Measurements from ENCODE around the gene TIMM44.

The TIMM44 gene

DNA sequence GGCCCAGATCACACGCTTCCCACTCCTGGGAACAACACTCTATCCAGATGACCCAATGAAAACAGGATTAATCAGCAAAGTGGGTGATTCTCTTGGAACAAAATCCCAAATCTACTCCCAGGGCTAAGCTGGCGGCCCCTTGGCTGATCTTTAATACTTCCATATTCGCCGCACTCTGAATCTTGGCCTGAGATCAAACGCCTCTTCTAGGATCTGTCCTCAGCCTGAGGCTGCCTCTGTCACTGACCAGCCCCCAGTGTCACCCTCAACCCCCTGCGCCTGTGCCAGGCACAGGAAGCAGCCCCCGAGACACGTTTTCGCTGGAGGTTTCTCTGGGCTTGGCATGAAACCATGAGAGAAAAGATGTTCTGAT lies 15.1 kb downstream of the TIMM44 start:
- TF ChIP-seq, protein P1, sequence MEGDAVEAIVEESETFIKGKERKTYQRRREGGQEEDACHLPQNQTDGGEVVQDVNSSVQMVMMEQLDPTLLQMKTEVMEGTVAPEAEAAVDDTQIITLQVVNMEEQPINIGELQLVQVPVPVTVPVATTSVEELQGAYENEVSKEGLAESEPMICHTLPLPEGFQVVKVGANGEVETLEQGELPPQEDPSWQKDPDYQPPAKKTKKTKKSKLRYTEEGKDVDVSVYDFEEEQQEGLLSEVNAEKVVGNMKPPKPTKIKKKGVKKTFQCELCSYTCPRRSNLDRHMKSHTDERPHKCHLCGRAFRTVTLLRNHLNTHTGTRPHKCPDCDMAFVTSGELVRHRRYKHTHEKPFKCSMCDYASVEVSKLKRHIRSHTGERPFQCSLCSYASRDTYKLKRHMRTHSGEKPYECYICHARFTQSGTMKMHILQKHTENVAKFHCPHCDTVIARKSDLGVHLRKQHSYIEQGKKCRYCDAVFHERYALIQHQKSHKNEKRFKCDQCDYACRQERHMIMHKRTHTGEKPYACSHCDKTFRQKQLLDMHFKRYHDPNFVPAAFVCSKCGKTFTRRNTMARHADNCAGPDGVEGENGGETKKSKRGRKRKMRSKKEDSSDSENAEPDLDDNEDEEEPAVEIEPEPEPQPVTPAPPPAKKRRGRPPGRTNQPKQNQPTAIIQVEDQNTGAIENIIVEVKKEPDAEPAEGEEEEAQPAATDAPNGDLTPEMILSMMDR (IDR thresholded peaks at IDR 0.05; ENCODE audit: low read depth, low read length): no peak
- H3K4me3 ChIP-seq (ENCODE audit: low read depth, low read length): no peak overlapping the region

DNA sequence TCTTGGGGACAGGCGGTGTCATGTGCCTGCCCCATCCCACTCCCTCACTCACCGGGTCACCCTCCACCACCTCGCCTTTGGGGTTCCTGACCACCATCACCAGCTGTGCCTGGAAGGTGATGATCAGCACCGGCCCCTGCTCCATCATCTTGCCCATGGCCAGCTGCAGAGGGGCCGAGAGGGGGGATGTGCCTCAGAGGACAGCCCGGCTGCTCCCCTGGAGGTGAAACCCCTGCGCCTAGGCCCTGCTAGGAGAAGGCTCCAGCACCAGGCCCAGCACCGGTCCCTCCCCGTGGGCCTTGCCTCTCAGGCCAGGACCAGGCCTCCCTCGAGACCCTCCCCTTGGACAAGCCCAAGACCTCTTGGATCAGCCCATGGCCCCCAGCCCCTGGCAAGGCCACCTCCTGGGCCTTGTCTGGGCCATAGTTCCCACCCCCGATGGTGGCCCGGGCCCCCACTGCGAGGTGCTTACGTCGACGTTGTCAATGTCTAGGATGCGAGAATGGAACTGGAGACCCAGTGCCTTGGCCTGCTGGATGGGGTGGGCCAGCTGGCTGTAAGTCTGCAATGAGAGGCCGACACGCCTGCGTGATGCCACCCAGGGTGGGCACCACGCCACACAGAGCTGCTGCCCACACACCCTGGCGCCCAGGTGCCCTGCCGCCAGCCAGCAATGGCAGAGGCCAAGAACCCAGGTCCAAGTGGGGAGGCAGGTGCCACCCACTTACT lies 15.7 kb downstream of the TIMM44 start:
- TF ChIP-seq, protein P1 (IDR thresholded peaks at IDR 0.05; ENCODE audit: low read depth, low read length): no peak
- no peak overlapping the region for H3K4me3 ChIP-seq (ENCODE audit: low read depth, low read length)

DNA sequence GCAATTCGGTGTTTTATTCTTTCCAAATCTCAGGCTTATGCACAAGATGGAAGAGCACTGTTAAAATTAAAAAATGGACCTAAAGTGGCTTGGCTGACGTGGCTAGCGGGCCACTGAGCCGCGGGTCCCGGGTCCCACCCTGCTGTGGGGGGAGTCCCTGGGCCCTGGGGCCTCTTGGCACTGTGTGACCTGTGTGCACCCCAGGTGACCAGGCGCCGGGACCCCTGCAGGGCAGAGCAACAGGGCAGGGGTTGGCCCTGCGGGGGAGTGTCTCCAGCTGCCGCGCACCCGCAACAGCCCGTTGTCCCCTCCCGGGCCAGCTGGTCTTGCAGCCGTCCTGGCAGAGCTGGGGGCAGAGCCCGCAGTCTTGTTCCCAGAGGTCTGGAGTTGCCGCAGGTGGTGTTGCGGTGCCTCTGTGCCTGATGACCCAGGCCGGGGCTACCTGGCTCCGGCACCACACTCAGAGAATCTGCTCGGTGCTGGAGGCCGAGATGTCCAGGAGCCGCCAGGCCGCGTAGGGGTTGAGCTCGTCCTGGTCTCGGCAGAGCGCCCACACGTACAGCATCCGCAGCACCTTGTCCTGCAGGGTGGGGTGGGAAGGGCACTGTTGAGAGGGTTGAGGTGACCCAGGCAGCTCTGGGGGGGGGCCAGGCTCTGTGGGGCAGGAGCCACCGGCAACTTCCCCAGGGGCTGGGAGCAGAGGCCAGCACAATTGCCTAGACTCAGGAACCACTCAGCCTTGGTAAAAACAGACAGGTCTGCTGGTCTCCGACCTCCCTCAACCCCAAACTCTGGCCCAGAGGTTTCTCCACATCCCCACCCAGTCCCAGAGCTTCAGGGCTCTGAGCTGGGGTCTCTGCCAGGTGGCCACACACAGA lies 16.5 kb downstream of the TIMM44 start:
- H3K4me3 ChIP-seq (ENCODE audit: low read depth, low read length): no peak overlapping the region
- TF ChIP-seq, protein P1 (IDR thresholded peaks at IDR 0.05; ENCODE audit: low read depth, low read length): no peak

DNA sequence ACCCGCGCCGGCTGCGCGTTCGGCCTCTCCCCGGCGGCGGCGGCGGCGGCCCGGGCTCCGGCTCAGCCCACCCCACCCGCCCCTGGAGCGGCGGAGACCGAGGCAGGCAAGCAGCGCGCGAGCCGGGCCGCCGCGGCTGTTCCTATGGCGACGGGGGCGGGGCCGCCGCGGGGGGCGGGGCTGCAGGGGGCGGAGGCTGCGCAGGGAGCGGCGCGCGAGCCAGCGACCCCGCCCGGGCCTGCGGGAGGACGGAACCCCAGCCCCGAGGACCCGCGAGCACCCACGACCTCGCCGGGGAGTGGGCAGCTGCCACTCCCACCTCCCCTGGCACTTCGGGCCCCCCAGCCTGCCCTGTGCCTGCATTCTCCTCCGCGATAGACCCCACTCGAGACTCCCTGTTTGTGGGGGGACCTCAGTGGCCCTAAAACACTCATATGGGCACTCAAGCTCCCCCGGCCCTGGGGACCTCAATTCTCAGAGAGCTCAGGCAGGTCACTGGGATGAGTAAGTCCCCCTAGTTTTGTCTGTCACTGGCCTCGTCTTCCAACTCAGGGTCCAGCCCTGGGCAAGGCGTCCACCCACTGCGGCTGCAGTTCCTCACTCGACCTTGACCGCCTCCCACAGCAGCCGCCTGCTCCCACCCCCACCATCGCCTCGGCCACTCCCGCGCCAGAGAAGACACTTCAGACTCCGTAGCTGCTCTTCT lies 17.3 kb downstream of the TIMM44 start, which contains the start of gene CTXN1:
TSS of gene CTXN1 (minus strand) at position 115 of the 706 bp plus-strand sequence. CDS start 597 bp downstream, outside the sequence.
- H3K4me3 ChIP-seq (ENCODE audit: low read depth, low read length): peak within 1 kb of the TSS; percentile 52
- TF ChIP-seq, protein P1 (IDR thresholded peaks at IDR 0.05; ENCODE audit: low read depth, low read length): 0 out of 2 replicates have a peak, but pooled peaks have one; percentile 5

DNA sequence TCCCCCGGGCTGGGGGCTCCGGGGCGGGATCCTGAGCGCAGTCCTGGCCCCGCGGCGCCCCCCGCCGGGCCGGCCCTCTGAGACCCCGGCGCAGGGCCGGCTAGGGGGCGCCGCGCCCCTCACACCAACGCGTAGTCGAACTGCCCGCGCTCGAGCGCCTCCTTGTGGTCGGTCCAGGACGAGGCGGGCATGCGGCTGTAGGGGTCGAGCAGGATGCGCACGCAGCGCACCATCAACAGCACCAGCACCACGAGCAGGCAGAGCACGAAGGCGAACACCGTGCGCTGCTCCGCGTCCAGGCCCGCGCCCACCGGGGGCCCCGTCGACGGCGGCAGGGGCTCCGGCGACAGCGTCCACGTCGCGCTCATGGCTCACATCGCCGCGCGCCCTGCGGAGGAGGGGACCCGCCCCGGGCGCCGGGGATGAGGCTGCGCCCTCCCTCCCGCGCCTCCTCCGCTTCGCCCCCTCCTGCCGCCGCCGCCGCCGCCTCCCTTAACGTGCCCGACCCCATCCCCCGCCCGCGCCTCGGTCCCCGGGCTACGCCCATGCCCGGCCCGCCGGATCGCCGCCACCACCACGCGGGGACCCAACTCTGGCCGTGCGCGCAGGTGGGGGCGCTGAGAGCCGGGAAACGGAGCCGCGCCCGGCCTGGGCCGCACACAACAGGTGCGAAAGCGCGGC lies 18.2 kb downstream of the TIMM44 start:
- peak overlapping the region; percentile 46 for H3K4me3 ChIP-seq (ENCODE audit: low read depth, low read length)
- TF ChIP-seq, protein P1 (IDR thresholded peaks at IDR 0.05; ENCODE audit: low read depth, low read length): peak; percentile 76

DNA sequence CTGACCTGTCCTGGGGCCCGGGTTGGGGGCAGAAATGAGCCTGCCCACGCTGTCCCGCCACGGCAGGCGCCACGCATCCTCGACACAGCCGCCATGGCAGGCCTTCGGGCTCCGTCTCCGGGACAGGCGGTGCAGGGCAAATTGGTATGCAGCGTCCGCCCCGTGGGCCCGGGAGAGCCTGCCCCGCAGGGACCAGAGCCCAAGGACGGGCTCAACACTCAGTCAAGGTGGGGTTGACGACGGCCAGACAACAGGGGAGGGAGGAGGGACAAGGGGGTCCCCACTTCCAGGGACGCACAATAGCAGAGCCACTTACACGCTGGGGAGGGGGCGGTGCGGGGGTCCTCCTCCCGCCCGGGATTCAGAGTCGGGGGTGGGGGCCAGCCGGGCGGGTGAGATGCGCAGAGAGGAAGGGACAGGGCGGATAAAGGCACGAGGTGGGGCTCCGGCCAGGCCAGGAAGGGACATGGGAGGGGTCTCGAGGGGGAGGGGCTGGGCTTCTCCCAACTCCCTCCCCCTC lies 18.8 kb downstream of the TIMM44 start:
- TF ChIP-seq, protein P1 (IDR thresholded peaks at IDR 0.05; ENCODE audit: low read depth, low read length): no peak
- H3K4me3 ChIP-seq (ENCODE audit: low read depth, low read length): no peak overlapping the region; the same call in 1 of the 2 replicates

Measured in WI38 (cell line).